ENCODE results near the gene REV1.

GRCh38 chr2:99450199-99450598 is 39.6 kb downstream of the REV1 start:
- TF ChIP-seq CTCF (IDR thresholded peaks at IDR 0.05) (no peak), POLR2AphosphoS5 (IDR thresholded peaks at IDR 0.05) (no peak), POLR2A (IDR thresholded peaks at IDR 0.05) (no peak)
